Neuron (in vitro differentiated cells): Measurements from ENCODE around the gene P2RX6.

Experiments
- H2AFZ ChIP-seq: one replicate; pipeline ENCODE4 v1.6.1; 2013; ENCODE audit warnings: low read depth, mild to moderate bottlenecking, inconsistent platforms, low read length, moderate library complexity
- H3K27me3 ChIP-seq: one replicate; pipeline ENCODE4 v1.6.1; 2013; ENCODE audit warnings: low read length; ENCODE audit not compliant: insufficient read depth
- H3K36me3 ChIP-seq: one replicate; pipeline ENCODE4 v1.6.1; 2013; ENCODE audit warnings: low read length; ENCODE audit not compliant: insufficient read depth
- H3K4me1 ChIP-seq: one replicate; pipeline ENCODE4 v1.6.1; 2013; ENCODE audit warnings: low read length; ENCODE audit not compliant: insufficient read depth
- H3K4me3 ChIP-seq: 2 replicates; pipeline ENCODE4 v1.5.1; 2013; ENCODE audit warnings: mild to moderate bottlenecking, low read length, moderate library complexity
- H3K9me3 ChIP-seq: one replicate; pipeline ENCODE4 v1.6.1; 2013; ENCODE audit warnings: low read length

The P2RX6 gene

DNA sequence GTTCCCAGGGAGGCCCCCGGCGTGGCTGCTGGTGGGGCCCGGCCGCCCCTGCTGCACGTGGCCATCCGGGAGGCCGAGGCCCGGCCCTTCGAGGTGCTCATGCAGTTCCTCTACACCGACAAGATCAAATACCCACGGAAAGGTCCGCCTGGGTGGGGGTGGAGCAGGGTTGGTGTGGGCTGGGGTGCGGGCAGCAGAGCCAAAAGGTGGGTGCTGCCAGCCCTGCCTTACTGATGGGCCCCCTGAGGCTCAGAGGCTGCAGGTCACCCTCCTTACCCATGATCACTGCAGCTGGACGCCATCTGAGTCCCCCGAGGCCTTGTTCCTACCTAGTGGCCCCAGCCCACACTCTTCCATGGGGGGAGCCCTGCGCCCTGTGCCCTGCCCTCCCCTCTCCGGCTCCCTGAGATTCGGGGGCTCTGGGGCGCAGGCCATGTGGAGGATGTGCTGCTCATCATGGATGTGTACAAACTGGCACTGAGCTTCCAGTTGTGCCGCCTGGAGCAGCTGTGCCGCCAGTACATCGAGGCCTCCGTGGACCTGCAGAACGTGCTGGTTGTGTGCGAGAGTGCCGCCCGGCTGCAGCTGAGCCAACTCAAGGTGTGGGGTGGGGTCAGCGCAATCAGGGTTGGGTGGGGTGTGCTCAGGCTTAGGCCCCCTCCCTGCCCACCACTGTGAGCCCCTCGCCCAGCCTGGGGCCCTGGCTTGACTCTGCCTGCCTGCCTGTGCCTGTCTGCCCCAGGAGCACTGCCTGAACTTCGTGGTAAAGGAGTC is 20.6 kb upstream of the P2RX6 start:
- Histone ChIP-seq H3K4me1 (no peaks in the 10 kb centered on the region), H3K4me3 (no peak overlapping the region), H2AFZ (no peak overlapping the region), H3K36me3 (peaks cover 48% of the 10 kb centered on the region), H3K27me3 (no peaks in the 10 kb centered on the region), H3K9me3 (no peaks in the 10 kb centered on the region)

DNA sequence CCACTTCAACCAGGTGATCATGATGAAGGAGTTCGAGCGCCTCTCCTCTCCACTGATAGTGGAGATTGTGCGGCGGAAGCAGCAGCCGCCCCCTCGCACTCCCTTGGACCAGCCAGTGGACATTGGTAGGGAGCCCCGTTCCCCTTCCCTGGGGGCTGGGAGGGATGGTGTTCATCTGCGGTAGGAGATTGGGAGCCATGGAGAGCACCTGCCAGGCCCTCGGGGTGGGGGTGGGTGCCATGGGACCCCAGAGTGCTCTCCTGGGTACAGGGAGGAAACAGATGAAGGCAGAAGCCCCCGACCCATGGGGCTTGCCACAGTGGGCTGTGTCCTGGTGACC is 20.1 kb upstream of the P2RX6 start:
- no peaks in the 10 kb centered on the region for H3K27me3 ChIP-seq
- H3K9me3 ChIP-seq, result no peaks in the 10 kb centered on the region
- no peaks in the 10 kb centered on the region for H3K4me1 ChIP-seq
- no peak overlapping the region for H3K4me3 ChIP-seq
- peaks cover 53% of the 10 kb centered on the region for H3K36me3 ChIP-seq
- no peak overlapping the region for H2AFZ ChIP-seq

DNA sequence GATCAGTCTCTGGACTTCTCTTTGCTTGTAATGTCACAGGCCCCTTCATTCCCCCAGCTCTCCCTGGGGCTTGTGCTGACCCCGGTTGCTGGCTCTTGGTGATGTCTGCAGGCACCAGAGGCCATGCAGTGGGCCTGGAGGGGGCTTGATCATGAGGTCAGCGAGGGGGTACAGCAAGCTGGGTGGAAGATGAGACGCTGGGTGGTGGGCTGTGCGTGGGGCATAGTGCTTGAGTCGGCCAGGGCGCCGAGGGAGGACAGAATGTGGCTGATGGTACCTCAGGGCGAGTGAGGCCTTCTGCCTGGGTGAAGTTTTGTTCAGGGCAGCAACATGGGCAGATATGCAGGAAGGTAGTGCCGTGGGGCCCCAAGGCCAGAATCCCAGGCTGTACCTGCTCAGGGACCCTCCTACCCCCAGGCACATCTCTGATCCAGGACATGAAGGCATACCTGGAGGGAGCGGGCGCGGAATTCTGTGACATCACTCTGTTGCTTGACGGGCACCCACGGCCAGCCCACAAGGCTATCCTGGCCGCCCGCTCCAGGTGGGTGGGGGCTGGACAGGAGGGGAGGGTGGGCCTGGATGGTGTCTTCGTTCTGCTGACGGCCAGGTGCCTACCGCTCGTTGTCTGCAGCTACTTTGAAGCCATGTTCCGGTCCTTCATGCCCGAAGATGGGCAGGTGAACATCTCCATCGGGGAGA is 19.5 kb upstream of the P2RX6 start:
- Histone ChIP-seq H3K27me3 (no peaks in the 10 kb centered on the region), H3K4me1 (peaks cover 6% of the 10 kb centered on the region), H3K36me3 (peaks cover 58% of the 10 kb centered on the region), H2AFZ (no peak overlapping the region), H3K9me3 (no peaks in the 10 kb centered on the region), H3K4me3 (no peak overlapping the region)

GRCh38 chr22:20996031-20996410 is 18.9 kb upstream of the P2RX6 start:
- Histone ChIP-seq H3K4me1 (peaks cover 11% of the 10 kb centered on the region), H3K27me3 (no peaks in the 10 kb centered on the region), H3K4me3 (no peak overlapping the region), H3K36me3 (peaks cover 53% of the 10 kb centered on the region), H3K9me3 (no peaks in the 10 kb centered on the region), H2AFZ (no peak overlapping the region)

DNA sequence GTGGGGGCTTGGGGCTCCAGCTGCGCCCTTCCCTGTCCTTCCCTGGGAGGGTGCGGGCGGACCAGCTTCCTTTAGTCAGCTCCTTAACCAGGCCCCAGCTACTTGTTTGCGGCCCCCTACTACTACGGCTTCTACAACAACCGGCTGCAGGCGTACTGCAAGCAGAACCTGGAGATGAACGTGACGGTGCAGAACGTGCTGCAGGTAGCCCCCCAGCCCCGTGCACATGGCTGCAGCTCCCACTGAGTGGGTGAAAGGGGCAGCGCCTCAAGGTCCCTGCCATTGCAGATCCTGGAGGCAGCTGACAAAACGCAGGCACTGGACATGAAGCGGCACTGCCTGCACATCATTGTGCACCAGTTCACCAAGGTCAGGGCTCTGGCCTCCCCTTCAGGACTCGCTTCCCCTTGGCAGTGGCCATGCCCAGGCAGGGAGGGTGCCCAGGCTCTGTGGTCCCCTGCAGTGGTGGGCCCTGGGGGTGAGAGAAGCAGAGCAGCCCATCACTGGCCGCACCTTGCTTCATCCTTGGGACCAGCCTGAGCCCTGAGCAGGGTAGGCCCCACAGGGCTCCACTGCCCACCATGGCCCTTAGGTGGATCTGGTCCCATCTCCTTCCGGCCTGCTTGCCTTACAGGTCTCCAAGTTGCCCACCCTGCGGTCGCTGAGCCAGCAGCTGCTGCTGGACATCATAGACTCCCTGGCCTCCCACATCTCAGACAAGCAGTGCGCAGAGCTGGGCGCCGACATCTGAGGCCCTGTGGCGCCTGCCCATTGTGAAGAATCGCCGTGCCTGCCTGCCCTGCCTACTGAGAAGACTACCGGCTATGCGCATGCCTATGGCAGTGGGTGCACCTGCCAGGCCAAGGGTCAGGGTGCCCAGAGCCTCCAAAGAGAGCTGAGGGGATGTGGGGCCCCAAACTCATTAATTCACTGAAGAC is 18.1 kb upstream of the P2RX6 start:
- Histone ChIP-seq H3K4me3 (no peak overlapping the region), H3K36me3 (peaks cover 51% of the 10 kb centered on the region), H3K4me1 (peaks cover 12% of the 10 kb centered on the region), H3K27me3 (no peaks in the 10 kb centered on the region), H2AFZ (no peak overlapping the region), H3K9me3 (no peaks in the 10 kb centered on the region)

DNA sequence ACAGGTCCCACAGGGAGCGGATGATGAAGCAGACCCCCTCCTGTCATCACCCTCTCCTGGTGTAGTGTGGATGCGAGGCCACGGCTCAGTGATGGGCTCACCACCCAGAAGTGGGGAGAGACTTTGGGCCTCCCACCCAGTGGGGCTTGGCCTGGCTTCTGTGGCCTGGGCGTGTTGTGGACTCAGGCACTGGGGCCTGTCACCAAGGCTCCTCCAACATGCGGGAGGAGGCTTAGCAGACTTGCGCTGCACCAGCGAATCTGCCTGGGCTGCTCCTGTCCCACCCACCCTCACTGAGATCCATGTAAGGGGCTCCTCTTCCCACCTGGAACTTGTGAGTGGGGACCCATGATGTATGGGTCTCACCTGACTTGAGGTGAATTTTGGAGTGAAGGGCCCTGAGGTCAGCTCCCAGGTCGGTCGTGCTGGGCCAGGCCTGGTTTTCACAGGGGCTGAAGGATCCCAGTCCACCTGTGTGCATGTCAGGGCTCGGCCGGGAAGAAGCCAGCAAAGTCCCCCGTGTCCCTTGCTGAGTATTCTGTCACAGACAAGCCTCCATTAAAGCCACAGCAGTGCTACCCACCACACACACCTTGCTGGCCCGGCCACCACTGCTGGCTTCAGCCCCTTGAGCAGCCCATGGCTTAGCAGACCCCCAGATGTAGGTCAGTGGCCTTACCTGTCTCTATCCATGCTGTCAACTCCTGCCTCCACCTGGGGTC is 17.3 kb upstream of the P2RX6 start:
- no peaks in the 10 kb centered on the region for H3K27me3 ChIP-seq
- no peak overlapping the region for H2AFZ ChIP-seq
- H3K9me3 ChIP-seq, result no peaks in the 10 kb centered on the region
- peaks cover 13% of the 10 kb centered on the region for H3K4me1 ChIP-seq
- peaks cover 43% of the 10 kb centered on the region for H3K36me3 ChIP-seq
- H3K4me3 ChIP-seq, result no peak overlapping the region

- H2AFZ ChIP-seq, result no peak overlapping the region
- H3K4me1 ChIP-seq, result peaks cover 19% of the 10 kb centered on the region
- H3K36me3 ChIP-seq, result peaks cover 38% of the 10 kb centered on the region
- no peak overlapping the region for H3K4me3 ChIP-seq
- no peaks in the 10 kb centered on the region for H3K9me3 ChIP-seq
- H3K27me3 ChIP-seq, result no peaks in the 10 kb centered on the region
These were observed 16.3 kb upstream of the P2RX6 start for GRCh38 chr22:20998411-20999336.

- no peaks in the 10 kb centered on the region for H3K27me3 ChIP-seq
- H2AFZ ChIP-seq, result no peak overlapping the region
- no peak overlapping the region for H3K4me3 ChIP-seq
- peaks cover 19% of the 10 kb centered on the region for H3K4me1 ChIP-seq
- H3K36me3 ChIP-seq, result peaks cover 35% of the 10 kb centered on the region
- H3K9me3 ChIP-seq, result no peaks in the 10 kb centered on the region
These were observed 15.4 kb upstream of the P2RX6 start for GRCh38 chr22:20999350-21000206.

GRCh38 chr22:21000207-21000986 is 14.6 kb upstream of the P2RX6 start:
- H3K4me1 ChIP-seq, result peaks cover 19% of the 10 kb centered on the region
- peak overlapping the region; percentile 60 for H3K4me3 ChIP-seq
- peaks cover 32% of the 10 kb centered on the region for H3K36me3 ChIP-seq
- no peak overlapping the region for H2AFZ ChIP-seq
- H3K9me3 ChIP-seq, result no peaks in the 10 kb centered on the region
- no peaks in the 10 kb centered on the region for H3K27me3 ChIP-seq

GRCh38 chr22:21000987-21001600 is 13.9 kb upstream of the P2RX6 start:
- H3K36me3 ChIP-seq, result peaks cover 30% of the 10 kb centered on the region
- H2AFZ ChIP-seq, result peak overlapping the region; percentile 61
- no peaks in the 10 kb centered on the region for H3K9me3 ChIP-seq
- H3K27me3 ChIP-seq, result no peaks in the 10 kb centered on the region
- peaks cover 19% of the 10 kb centered on the region for H3K4me1 ChIP-seq
- H3K4me3 ChIP-seq, result peak overlapping the region; percentile 60
